NCI-H1105 (cell line): ENCODE results near the gene SYNJ1.
"Not testable (repeated sequence)": the region's sequence is repeated elsewhere in the genome, so short reads cannot be mapped to it uniquely, and the experiment has no call there.

Experiments
- DNase-seq: peaks from one replicate; lab custom pipeline; 2025; lab: John Stamatoyannopoulos, UW

SYNJ1 gene

DNA sequence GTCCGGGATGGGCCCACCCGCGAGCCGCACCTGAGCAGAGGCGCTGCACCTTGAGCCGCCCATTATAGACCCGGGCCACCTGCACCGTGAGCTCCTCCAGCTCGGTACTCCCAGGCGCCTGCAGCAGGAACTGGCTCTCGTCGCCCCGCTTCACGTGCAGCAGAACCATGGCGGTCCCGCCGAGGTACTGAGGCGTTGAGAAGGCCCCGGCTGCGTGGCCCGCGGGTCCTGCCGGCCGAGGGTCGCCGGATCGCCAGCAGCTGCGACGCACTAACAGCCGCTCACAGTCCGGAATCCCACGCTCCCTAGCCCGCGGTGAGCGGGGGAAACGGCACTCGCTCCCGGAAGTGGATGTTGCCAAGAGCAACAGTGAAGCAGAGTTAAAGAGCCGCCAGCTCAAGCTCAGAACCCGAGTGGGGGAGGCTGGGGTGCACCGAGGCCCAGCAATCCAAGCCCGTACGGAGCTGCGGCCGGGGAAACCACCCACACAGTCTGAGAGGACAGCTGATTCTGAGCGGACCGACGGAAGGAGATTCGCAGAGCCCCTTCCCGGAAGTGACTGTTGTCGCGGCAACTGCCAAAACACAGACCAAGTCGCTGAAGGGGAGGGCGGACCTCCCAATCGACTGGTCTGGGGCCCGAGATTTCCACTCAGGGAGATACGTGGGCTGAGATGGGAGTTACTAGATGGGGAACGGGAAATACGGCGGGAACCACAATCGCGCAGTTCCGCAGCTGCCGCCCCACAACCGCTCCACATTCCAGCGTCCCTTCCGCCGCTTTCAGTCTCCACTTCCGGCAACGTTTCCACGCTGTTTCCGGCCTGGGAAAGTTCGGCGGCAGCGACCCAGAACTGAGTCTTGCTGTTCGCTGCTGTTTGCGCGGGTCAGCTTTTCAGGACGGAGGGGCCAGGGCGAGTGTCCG is 115.5 kb downstream of the SYNJ1 start, which contains the start of gene CFAP298:
Gene CFAP298 (minus strand): TSS at position 303 of the 924 bp plus-strand sequence. CDS start 134 bp downstream, at position 169.
- peak; percentile 84 for DNase-seq

DNA sequence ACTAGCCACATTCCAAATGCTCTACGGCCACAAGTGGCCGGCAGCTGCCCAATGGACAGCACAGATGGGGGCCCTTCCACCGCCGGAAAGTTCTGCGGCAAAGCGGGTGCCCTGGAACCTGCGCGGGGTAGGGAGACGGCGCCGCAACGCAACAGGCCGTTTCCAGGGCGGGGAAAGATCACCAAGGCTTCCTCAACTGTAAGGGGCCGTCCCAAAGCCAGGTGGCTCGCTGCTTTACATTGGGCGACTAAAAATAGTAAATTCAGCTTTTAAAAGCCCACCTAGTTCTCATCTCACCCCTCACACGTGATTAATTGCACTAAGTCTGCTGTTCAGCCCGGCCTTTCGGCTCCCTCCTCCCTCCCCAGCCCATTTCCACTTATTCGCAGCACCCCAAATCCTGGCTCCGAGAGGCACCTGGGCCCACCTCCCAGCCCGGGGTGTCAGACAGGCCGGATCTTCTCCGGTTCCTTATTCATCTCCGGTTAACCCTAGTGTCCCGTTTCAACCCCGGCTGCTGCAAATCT is 116.3 kb downstream of the SYNJ1 start:
- no peak for DNase-seq

DNA sequence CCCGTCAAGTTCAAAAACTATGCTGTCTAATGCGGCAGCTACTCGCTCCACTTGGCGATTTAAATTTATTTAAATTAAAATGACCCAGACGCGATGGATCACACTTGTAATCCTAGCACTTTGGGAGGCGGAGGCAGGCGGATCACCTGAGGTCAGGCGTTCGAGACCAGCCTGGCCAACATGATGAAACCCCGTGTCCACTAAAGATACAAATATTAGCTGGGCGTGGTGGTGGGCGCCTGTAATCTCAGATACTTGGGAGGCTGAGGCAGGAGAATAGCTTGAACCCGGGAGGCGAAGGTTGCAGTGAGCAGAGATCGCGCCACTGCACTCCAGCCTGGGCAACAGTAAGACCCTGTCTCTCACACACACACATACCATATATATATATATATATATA is 116.9 kb downstream of the SYNJ1 start:
- not testable (repeated sequence) for DNase-seq

DNA sequence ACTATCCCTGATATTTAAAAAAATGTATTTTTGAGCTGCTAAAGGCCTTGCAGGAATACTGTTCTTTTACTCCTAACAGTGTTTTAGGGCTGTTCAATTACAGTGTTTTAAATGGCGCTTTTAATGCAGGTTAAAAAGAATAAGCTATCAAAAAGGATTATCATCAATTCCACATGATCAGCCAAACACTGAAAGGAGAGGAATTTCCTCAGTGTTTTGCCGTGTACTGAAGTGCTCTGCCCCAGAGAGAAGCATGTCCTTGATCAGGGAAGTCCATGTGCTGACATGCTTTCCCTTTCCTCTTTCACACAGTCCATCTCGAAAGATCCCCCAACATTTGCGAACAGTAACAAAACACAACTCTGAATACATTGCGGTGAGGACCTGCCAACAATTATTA is 119.0 kb downstream of the SYNJ1 start:
- no peak for DNase-seq

DNA sequence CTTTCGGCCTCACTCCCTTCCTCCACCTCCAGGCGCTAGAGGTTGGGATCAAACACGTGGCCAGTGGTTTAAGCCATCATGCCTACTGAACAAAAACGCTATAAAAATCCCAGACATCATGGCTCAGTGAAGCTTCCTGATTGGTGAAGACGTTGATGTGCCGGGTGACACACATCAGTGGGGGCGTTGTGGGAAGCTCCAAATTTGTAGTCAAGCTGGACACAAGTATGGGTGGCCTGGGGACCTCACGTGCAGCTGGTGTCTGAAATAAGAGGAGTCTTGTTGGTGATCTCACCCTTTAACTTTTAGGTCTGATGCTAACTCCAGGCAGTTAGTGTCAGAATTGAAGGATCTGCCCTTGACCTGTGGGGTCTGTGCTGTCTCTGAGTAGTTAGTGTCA is 122.3 kb downstream of the SYNJ1 start:
- no peak for DNase-seq

DNA sequence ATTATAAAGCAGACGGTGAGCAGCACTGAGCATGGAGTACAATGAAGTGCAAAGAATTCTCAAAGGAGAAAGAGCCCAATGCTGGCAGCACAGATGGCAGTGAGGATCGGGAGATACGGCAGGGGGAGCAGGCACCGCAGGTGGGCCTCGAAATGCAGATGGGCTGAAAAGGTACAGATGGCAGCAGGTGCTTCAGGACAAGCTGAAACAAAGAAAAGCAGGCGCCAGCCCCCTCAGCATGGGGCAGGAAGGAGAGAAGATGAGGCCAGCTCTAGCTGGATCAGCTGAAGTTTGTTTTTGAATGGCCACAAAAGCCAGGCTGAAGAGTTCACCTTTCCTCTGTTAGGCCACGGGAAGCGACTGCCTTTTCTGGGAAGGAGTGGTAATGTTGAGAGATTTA is 123.3 kb downstream of the SYNJ1 start:
- peak; percentile 12 for DNase-seq

DNA sequence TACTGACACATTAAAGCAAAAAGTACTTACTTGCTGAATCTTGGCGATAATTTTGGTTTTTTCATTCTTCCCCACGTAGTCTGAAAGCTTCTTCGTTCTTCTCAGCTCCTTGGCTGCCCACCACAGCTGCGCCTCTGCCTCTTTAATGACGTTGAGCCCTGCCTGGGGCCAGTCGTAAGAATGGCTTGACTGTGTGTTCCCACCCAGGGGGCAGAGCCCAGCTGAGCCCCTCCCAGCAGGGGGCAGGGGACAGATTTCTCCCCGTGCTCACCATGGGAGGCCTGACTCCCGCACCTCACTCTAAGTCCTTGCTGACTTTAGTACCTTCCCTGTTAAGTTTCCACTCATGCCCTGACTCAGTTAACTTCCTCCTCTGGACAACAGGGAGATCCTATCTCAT is 124.7 kb downstream of the SYNJ1 start:
- DNase-seq, result no peak

DNA sequence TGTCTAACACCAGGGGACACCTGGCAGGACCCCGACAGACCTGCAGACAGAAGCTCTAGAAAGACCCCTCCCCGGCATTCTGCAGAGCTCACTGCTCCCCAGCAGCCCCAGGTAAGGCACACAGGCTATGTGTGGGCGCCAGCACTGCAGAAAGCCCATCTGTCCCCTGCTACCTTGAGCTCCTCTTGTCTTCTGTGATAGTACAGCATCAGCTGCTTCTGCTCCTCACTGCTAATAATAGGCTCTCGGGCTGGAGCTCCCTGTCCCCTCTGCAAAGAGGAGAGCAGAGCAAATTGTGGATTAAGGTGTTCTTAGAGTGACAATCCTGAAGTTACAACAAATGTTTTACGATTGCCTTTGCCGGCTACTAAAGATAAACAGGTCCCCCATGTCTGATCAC is 125.7 kb downstream of the SYNJ1 start:
- no peak for DNase-seq

DNA sequence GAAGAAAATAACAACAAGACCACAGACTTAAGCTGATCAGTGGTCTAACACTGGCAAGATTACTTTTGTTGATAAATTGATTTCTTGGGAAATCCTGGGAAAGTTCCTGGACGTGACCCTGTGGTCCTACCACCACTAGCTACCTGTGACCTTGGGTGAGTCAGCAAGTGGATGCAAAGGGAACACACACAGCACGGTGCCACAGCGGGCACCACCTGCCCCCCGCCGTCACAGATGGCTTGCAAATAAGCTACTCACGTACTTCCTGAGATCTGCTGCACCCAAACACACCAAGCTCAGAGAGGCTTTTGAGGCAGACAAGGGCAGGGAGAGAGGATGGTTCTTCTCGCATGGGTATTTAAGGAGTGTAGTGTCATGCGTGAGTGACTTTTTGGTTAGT is 128.3 kb downstream of the SYNJ1 start:
- no peak for DNase-seq

DNA sequence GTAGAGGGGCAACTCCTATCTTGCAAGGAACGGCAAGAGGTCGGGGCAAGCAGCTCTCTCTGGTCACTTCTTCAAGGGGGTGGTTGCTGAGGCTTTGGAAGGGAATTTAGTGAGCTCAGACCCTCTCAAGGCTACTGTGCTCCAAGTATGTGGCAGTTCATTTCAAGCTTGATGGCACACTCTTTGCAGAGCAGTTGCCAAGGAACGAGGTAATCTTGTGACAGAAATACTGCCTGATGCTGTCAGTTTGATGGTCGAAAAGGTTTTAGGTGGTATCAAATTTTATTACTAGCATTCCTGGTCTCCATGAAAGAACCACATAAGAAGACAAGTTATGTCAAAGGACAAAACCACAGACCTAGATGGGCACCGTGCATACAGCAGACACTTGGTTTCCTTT is 128.7 kb downstream of the SYNJ1 start:
- no peak for DNase-seq

DNA sequence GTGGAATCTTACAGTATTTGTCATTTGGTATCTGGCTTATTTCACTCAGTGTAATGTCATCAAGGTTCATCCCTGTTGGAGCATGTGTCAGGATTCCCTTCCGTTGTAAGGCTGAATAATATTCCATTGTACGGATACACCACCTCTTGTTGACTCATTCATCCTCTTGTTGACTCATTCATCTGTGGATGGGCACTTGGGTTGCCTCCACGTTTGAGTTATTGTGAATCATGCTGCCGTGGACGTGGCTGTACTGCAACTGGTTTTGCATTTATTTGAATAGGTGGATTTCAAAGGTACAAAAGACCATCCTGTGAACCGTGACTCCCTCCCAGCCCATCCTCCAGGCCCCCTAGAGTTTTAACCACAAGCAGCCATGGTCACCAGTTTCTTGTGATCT is 130.6 kb downstream of the SYNJ1 start:
- no peak for DNase-seq

DNA sequence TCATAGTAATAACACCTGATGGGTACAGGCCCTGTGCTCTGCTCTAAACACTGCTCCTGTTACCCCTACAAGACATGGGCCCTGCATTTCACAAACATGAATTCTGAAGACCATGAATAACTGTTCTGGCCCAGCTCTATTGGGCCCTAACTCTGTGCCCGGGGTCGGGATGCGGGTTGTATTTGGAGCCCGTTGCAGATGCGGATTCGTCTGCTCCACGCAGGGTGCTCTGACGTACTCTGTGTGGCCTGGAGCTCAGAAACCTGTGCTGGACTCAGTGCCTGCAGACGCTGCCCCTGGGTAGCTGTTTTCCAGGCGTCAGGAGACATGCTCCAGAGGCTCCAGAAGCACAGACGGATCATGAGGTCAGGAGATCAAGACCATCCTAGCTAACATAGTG is 132.4 kb downstream of the SYNJ1 start:
- DNase-seq, result no peak

DNA sequence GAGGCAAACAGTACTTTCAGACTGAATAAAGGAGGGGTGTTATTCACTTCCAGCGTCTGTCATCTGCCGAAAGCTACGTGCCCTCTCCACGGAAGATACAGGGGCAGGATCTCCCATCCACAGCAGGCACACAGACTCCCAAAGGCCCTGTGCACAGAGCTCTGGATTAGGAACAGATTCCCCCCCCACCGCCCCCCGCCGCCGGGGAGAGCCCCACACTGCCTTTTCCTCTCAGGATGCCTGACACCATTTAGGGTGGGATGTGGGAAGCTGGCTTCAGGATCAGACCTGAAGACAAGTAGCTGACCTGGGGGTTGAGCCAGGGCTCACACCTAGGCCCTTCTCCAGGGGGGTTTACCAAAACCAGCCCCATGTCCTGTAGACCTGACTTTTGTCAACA is 134.1 kb downstream of the SYNJ1 start:
- no peak for DNase-seq

DNA sequence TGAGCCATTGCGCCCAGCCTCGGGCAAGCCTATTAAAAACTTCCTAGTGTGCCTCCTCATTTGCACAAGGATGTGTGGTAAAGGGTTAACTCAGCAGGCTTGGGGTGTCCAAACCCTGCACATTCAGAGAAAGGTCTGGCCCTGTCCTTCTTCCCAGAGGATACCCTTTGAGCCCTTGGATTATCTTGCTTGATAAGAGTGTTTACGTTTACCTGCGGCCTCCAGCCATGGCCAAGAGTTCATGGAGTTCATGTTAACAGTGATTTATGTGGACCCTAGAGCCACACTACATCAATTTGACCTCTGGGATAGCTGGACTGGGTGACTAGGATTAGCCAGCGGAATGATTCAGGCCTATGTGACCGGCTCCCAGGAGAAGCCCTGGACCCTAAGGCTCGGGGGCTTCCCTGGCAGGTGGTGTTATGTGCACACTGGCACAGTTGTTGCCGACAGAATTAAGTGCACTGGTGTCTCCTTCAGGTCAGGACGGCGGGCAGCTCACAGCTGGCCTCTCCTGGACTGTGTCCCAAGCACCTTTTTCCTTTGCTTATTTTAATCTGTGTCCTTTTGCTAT is 134.8 kb downstream of the SYNJ1 start:
- DNase-seq, result no peak

DNA sequence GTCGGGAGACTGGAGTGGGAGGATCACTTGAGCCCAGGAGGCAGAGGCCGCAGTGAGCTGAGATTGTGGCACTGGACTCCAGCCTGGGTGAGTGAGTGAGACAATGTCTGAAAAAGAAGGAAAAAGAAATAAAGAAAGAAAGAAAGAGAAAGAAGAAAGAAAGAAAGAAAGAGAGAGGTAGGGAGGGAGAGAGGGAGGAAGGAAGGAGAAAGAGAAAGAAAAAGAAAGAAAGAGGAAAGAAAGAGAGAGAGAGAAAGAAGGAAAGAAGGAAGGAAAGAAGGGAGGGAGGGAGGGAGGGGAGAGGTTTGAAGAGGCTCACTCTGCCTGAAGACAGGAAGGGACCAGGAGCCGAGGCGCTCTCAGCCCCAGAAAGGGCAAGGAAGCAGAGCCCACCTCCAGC is 137.7 kb downstream of the SYNJ1 start:
- DNase-seq, result no peak

DNA sequence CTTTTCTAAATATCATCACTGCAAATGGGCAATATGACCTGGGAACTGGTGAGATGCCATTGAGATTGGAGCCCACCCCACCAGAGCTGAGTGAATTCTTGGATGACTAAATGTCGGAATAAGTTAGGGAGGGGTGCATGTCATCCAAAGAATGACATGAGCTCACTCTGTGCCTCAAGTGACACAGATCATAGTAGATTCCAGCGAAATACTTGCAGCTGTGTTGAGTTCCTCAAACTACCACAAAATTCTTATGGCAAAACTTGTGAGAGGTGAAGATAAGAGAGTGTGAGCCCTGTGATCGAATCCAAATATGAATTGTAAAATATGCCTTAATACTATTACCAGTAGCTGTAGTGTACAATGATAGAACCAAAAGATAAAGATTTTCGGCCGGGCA is 140.2 kb downstream of the SYNJ1 start:
- DNase-seq, result no peak

DNA sequence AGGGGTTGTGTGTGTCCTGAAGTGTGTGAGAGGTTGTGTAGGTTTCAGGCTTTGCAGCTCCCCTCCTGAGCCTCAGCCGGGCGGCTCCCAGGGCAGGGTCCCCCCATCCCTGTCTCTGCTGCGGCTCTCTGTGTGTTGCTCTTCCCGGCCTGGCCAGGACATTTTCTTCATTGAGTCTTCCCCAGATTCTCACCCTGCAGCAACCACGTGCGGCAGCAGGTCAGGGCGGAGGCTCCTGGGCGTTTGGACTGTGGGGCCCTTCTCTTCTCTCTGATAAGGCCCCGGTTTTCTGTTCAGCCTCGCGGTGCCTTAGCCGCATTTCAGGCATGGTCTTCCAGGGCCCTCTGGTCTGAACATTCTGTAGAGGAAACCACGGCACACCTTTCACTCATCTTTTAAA is 140.7 kb downstream of the SYNJ1 start:
- DNase-seq, result no peak

DNA sequence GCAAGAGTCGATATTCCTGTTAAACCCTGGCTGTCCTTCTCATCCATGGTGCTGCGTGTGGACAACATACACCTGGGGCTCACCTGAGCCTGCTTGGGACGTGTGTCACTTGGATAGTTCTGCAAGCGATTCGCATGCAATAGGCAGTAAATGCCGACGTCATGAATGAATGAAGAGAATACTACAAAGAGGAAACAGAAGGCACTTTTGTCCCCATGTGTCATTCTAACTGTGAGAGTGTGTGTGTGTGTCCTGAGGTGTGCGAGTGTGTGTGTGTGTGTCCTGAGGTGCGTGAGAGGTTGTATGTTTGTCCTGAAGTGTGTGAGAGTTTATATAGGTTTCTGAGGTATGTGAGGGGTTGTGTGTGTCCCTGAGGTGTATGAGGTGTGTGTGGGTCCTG is 141.8 kb downstream of the SYNJ1 start:
- no peak for DNase-seq

DNA sequence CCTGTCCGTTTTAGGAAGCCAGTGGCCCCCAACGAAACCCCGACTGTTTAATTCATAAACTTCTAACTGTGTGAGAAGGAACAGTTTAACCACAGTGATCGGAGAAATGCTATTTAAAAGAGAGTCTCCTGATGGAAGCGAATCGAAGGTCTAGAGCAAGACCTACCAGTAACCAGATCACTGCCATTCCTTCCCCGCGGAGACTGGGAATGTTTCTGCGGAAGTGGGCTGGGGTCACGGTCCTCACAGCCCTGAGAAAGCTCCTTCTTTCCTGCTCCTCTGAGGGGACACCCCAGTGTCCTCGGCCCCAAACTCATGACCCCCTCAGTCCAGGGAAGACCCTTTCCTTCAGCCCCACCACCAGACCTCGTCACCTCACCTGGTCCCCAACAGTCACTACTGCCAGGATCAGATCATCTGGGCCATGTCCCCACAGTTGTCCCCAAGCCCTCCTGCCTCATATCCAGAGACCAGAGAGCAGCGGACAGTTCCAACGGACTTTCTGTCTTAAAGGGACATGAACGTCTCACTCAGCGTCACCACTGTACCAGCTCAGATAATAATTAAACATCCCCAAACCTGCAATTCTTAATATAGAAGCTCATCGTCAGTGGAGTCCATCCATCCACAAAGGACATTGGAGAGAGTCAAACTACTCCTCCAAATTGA is 142.6 kb downstream of the SYNJ1 start, which contains the start of gene TCP10L:
Gene TCP10L (minus strand): TSS at position 482 of the 669 bp plus-strand sequence. CDS start 1,219 bp downstream, outside the sequence.
- no peak for DNase-seq

DNA sequence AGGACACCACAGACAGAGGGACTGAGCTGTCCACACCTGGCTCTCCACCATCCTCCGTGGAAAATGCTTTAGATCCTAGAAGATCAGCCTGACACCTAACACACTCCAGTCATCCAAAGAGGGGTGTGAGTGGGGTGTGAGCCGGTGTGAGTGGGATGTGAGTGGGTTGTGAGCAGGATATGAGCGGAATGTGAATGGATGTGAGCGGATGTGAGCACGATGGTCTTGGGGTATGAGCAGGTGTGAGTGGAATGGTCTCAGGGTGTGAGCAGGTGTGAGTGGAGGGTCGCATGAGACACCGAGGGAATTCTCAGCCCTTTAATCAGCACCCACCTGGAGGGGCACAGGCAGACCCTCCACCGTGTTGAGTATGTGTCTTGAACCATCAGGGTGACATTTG is 143.3 kb downstream of the SYNJ1 start:
- DNase-seq, result no peak

DNA sequence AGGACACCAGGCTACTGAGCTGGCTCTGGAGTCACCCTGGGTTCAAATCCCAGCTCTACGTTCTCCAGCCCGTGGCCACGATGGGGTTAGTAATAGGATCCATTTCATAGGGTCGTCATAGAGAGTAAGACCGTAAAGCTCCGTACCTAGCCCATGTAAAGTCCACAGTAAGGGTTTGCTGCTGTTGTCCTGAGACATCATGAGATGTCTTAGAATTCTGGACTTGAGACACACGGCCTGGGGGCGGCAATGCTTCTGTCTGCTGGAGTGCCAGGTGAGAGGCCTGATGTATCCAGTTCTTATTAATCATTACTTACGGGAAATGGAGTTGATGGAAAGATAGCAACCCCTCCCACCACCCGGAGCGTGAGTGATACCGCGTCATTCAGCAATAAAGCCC is 146.1 kb downstream of the SYNJ1 start:
- no peak for DNase-seq

DNA sequence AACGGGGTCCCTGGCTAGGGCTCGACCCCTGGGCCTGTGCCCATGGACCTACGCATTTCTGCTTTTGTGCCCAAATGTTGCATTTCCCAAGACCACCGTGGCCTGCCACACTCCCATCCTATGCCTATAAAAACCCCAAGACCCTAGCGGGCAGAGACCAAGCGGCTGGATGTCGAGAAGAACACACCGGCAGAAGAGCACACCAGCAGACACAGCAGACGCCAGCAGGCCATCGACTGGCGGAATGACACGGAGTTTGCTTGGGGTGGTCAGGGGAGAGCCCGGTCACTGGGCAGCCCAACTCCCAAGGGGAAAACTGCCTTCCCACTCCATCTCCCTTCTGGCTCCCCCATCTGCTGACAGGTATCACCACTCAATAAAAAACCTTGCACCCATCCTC is 146.9 kb downstream of the SYNJ1 start:
- no peak for DNase-seq
